HFF-Myc (cell line): ENCODE results near the gene HYCC1.

Source experiments
- DNase-seq: peaks from one replicate; pipeline ENCODE4 v3.0.0-alpha.2; 2011; ENCODE audit warnings: low read depth; ENCODE audit errors: extremely low read depth
- H3K4me3 ChIP-seq: replicated peaks from 2 replicates; pipeline ENCODE4 v1.5.1; 2011; ENCODE audit warnings: low read depth, mild to moderate bottlenecking, control low read depth, low read length
- CTCF ChIP-seq: IDR thresholded peaks from 2 replicates; pipeline ENCODE4 v1.5.1; 2012; ENCODE audit warnings: mild to moderate bottlenecking, low read depth, low read length, control low read depth; ENCODE audit errors: missing control alignments

Gene HYCC1

GRCh38 chr7:22996470-22996869 is 17.5 kb downstream of the HYCC1 start:
- no peak for TF ChIP-seq CTCF
- H3K4me3 ChIP-seq, result no peak overlapping the region
- DNase-seq, result no peak

- DNase-seq, result no peak
- no peak for TF ChIP-seq CTCF
- no peak overlapping the region for H3K4me3 ChIP-seq
Measured at GRCh38 chr7:22995011-22995410, 18.9 kb downstream of the HYCC1 start.

- no peak for DNase-seq
- no peak for TF ChIP-seq CTCF
- no peak overlapping the region for H3K4me3 ChIP-seq
Measured at GRCh38 chr7:22992874-22993840, 20.8 kb downstream of the HYCC1 start.

GRCh38 chr7:22990588-22990949 is 23.4 kb downstream of the HYCC1 start:
- H3K4me3 ChIP-seq, result no peak overlapping the region
- DNase-seq, result peak; percentile 40
- no peak for TF ChIP-seq CTCF

GRCh38 chr7:22989643-22990587 is 24.0 kb downstream of the HYCC1 start:
- DNase-seq, result no peak
- H3K4me3 ChIP-seq, result no peak overlapping the region
- no peak for TF ChIP-seq CTCF

GRCh38 chr7:22985436-22985835 is 28.5 kb downstream of the HYCC1 start:
- no peak for DNase-seq
- no peak for TF ChIP-seq CTCF
- H3K4me3 ChIP-seq, result no peak overlapping the region
